ENCODE data around the gene AKT2.

Gene AKT2

GRCh38 chr19:40313229-40313983, 28.3 kb upstream of the AKT2 start:
- no peak for TF ChIP-seq CTCF (IDR thresholded peaks at IDR 0.05; ENCODE audit: borderline replicate concordance, insufficient read depth, low read depth, low read length)

GRCh38 chr19:40312533-40312932, 27.4 kb upstream of the AKT2 start:
- no peak overlapping the region for H3K4me3 ChIP-seq (ENCODE audit: low read depth, low read length)
- TF ChIP-seq CTCF (IDR thresholded peaks at IDR 0.05; ENCODE audit: borderline replicate concordance, insufficient read depth, low read depth, low read length), result no peak

More at GRCh38 chr19:40313229-40313983, 28.3 kb upstream of the AKT2 start:
- H3K4me3 ChIP-seq (ENCODE audit: low read depth, low read length), result no peak overlapping the region

DNA sequence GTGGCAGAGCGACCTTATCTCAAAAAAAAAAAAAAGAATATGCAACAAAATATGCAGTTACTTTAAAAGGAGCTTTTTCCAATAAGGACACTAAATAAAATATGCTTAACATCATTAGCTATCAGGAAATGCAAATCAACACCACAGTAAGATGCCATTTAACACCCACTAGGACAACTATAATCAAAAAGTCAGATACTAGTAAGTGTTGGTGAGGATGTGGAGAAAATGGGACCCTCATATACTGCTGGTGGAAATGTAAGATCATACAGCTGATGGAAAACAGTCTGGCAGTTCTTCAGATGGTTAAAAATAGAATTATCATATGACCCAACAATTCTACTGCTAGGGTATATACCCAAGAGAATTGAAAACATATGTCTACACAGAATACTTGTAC, 24.5 kb upstream of the AKT2 start:
- no peak overlapping the region for H3K4me3 ChIP-seq (ENCODE audit: low read depth, low read length)
- TF ChIP-seq CTCF (IDR thresholded peaks at IDR 0.05; ENCODE audit: borderline replicate concordance, insufficient read depth, low read depth, low read length), result no peak

GRCh38 chr19:40305403-40305802, 20.3 kb upstream of the AKT2 start:
- peak; percentile 51; the same call in 1 of the 2 replicates for TF ChIP-seq CTCF (IDR thresholded peaks at IDR 0.05; ENCODE audit: borderline replicate concordance, insufficient read depth, low read depth, low read length)

GRCh38 chr19:40304306-40304705, 19.2 kb upstream of the AKT2 start:
- TF ChIP-seq CTCF (IDR thresholded peaks at IDR 0.05; ENCODE audit: borderline replicate concordance, insufficient read depth, low read depth, low read length), result no peak
- H3K4me3 ChIP-seq (ENCODE audit: low read depth, low read length), result no peak overlapping the region

More at GRCh38 chr19:40305403-40305802, 20.3 kb upstream of the AKT2 start:
- no peak overlapping the region for H3K4me3 ChIP-seq (ENCODE audit: low read depth, low read length)

DNA sequence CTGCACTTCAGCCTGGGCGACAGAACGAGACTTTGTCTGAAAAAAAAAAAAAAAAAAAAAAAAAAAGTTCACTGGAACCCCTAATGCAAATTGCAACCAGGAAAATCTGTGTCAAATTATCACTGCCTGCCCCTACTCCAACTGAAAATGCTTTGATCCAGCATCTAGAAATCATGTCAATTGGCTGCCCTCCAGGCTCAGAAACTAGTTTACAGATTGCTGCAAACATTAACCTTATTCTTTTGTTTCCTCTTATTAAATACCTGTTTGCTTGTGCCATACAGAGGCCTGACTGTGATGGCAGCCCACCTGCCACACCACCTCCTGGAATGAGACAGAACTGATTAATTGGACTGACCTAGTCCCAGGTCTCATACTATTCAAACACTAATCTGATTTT, 18.6 kb upstream of the AKT2 start:
- no peak for TF ChIP-seq CTCF (IDR thresholded peaks at IDR 0.05; ENCODE audit: borderline replicate concordance, insufficient read depth, low read depth, low read length)
- H3K4me3 ChIP-seq (ENCODE audit: low read depth, low read length), result no peak overlapping the region
